Measurements from ENCODE around the gene PRDM2. TPM values are rescaled to one million over a fixed set of nuclear protein-coding genes. Genes with fewer than 3 reads are reported as not detected.
A peak's percentile ranks its signal among the peaks of the same experiment; 100 is the strongest.

Gene PRDM2
- total and polyA plus RNA-seq, 5 donors = 16.3 to 45.9 (median 38.4) TPM

DNA sequence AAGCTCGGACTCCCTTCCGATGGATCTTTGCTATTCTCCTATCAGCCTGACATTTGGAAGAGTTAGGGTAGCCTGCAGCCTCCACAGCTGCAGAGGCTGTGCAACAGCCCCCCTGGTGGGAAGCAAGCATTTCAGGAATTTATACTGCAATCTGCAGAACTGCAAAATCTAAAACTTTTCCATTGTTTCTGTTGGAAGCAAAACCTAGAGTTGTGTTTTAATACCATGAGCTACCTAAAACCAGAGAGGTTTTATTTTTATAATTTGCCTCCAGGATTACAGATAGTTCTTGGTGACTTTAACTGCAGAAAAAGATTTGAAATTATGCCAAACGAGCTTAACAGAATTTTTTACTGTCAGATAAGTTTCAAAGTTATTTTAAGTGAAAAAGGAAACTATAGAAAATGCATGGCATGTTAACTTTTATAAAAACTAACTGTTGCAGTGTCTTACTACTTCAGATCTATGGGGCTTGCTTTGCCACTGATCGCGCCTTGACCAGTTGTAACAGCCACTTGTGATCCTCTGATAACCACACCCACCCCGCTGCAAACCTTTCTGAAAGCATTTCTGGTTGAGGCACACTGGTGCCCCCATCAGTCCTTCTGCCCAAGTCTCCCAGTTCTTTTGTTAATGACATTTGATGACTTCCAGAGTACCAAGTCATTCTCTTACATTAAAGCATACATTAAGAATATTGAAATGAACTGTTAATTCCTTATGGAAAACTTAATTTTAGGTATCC lies 64.8 kb downstream of the PRDM2 start:
- Histone ChIP-seq H3K27ac (ENCODE audit: low read length) (no peak overlapping the region), H3K4me1 (ENCODE audit: control insufficient read depth, insufficient read depth, low read length) (peaks cover 22% of the 10 kb centered on the region), H3K27me3 (ENCODE audit: control insufficient read depth, insufficient read depth) (no peaks in the 10 kb centered on the region), H3K9me3 (ENCODE audit: control insufficient read depth, low read length) (no peaks in the 10 kb centered on the region), H3K4me3 (ENCODE audit: low read length) (no peak overlapping the region)
- ATAC-seq (peak in 1 of 2 donors; percentile 29), DNase-seq (no peak)
- 33% methylated on average over 6 of the region's 6 CpGs for WGBS
- intact Hi-C loops (cut with DNase I) = no loop called here

GRCh38 chr1:13766592-13767564 lies 66.9 kb downstream of the PRDM2 start:
- ATAC-seq (no peak), DNase-seq (no peak)
- Histone ChIP-seq H3K27ac (ENCODE audit: low read length) (no peak overlapping the region), H3K4me1 (ENCODE audit: control insufficient read depth, insufficient read depth, low read length) (peaks cover 20% of the 10 kb centered on the region), H3K27me3 (ENCODE audit: control insufficient read depth, insufficient read depth) (no peaks in the 10 kb centered on the region), H3K4me3 (ENCODE audit: low read length) (no peak overlapping the region), H3K9me3 (ENCODE audit: control insufficient read depth, low read length) (no peaks in the 10 kb centered on the region)
- intact Hi-C loops (cut with DNase I) = no loop called here
- WGBS = 94% methylated on average over 9 of the region's 9 CpGs

DNA sequence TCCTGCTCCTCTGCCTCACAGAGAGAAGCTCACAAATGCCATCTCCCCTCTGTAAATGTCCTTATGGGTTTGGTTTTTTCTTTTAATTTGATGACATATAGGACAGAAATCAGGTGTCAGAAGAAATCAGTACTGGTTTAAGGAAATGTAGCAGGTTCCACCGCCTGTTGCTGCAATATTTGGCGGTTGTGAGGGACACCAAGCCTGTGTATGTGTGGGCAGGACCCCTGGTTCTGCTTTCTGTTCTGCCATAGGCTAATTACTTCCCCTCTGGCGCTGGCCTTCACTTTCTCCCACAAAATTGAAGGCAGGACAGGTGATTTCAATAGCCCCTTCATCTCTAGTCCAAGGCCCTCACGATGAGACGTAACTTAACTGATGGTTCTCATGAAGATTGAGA lies 69.2 kb downstream of the PRDM2 start:
- H3K4me1 ChIP-seq (ENCODE audit: control insufficient read depth, insufficient read depth, low read length) = peaks cover 12% of the 10 kb centered on the region
- no peaks in the 10 kb centered on the region for H3K9me3 ChIP-seq (ENCODE audit: control insufficient read depth, low read length)
- intact Hi-C loops (cut with DNase I) = no loop called here
- ATAC-seq (no peak), DNase-seq (no peak)
- H3K4me3 ChIP-seq (ENCODE audit: low read length) = no peak overlapping the region
- H3K27me3 ChIP-seq (ENCODE audit: control insufficient read depth, insufficient read depth) = no peaks in the 10 kb centered on the region
- WGBS = 87% methylated on average over 5 of the region's 5 CpGs
- H3K27ac ChIP-seq (ENCODE audit: low read length) = no peak overlapping the region

DNA sequence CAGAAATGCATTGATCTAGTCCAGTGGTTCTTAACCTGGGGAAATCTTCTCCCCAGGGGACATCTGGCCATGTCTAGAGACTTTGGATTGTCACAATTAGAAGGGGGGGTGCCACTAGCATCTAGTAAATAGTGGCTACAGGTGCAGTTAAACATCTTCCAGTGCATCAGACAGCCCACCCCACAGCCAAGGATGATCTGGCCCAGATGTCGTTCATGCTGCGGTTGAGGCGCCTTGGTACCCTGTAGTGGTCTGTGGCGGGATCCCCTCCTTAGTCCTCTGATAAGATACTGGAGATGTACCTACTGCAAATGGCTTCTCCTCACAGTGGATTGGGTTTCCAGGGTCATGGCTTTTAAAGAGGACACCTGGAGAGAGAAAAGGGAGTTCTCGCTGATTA lies 69.8 kb downstream of the PRDM2 start:
- intact Hi-C loops (cut with DNase I) = no loop called here
- 97% methylated on average over 5 of the region's 5 CpGs for WGBS
- no peak for ATAC-seq
- Histone ChIP-seq H3K9me3 (ENCODE audit: control insufficient read depth, low read length) (no peaks in the 10 kb centered on the region), H3K27ac (ENCODE audit: low read length) (no peak overlapping the region), H3K4me1 (ENCODE audit: control insufficient read depth, insufficient read depth, low read length) (peaks cover 10% of the 10 kb centered on the region), H3K27me3 (ENCODE audit: control insufficient read depth, insufficient read depth) (no peaks in the 10 kb centered on the region), H3K4me3 (ENCODE audit: low read length) (no peak overlapping the region)
- no peak for DNase-seq

GRCh38 chr1:13770743-13771142 lies 70.8 kb downstream of the PRDM2 start:
- H3K27me3 ChIP-seq (ENCODE audit: control insufficient read depth, insufficient read depth) = no peaks in the 10 kb centered on the region
- no peak overlapping the region for H3K4me3 ChIP-seq (ENCODE audit: low read length)
- no peaks in the 10 kb centered on the region for H3K9me3 ChIP-seq (ENCODE audit: control insufficient read depth, low read length)
- no peak for DNase-seq
- intact Hi-C loops (cut with DNase I) = no loop called here
- H3K27ac ChIP-seq (ENCODE audit: low read length) = no peak overlapping the region
- 89% methylated on average over 3 of the region's 3 CpGs for WGBS
- peaks cover 10% of the 10 kb centered on the region for H3K4me1 ChIP-seq (ENCODE audit: control insufficient read depth, insufficient read depth, low read length)
- ATAC-seq = no peak

- no peaks in the 10 kb centered on the region for H3K27me3 ChIP-seq (ENCODE audit: control insufficient read depth, insufficient read depth)
- DNase-seq = no peak
- 81% methylated on average over 5 of the region's 5 CpGs for WGBS
- no peak overlapping the region for H3K4me3 ChIP-seq (ENCODE audit: low read length)
- peaks cover 7% of the 10 kb centered on the region for H3K4me1 ChIP-seq (ENCODE audit: control insufficient read depth, insufficient read depth, low read length)
- no peak overlapping the region for H3K27ac ChIP-seq (ENCODE audit: low read length)
- no peak for ATAC-seq
- no peaks in the 10 kb centered on the region for H3K9me3 ChIP-seq (ENCODE audit: control insufficient read depth, low read length)
- intact Hi-C loops (cut with DNase I) = no loop called here
Observed at GRCh38 chr1:13771745-13772144, 71.8 kb downstream of the PRDM2 start.

GRCh38 chr1:13772271-13772670 lies 72.3 kb downstream of the PRDM2 start:
- H3K9me3 ChIP-seq (ENCODE audit: control insufficient read depth, low read length) = no peaks in the 10 kb centered on the region
- H3K27me3 ChIP-seq (ENCODE audit: control insufficient read depth, insufficient read depth) = no peaks in the 10 kb centered on the region
- H3K27ac ChIP-seq (ENCODE audit: low read length) = no peak overlapping the region
- 75% methylated on average over 4 of the region's 4 CpGs for WGBS
- H3K4me3 ChIP-seq (ENCODE audit: low read length) = no peak overlapping the region
- peaks cover 7% of the 10 kb centered on the region for H3K4me1 ChIP-seq (ENCODE audit: control insufficient read depth, insufficient read depth, low read length)
- intact Hi-C loops (cut with DNase I) = no loop called here
- ATAC-seq (no peak), DNase-seq (no peak)

- no peaks in the 10 kb centered on the region for H3K9me3 ChIP-seq (ENCODE audit: control insufficient read depth, low read length)
- H3K27ac ChIP-seq (ENCODE audit: low read length) = no peak overlapping the region
- DNase-seq (no peak), ATAC-seq (no peak)
- peaks cover 5% of the 10 kb centered on the region for H3K4me1 ChIP-seq (ENCODE audit: control insufficient read depth, insufficient read depth, low read length)
- intact Hi-C loops (cut with DNase I) = no loop called here
- no peak overlapping the region for H3K4me3 ChIP-seq (ENCODE audit: low read length)
- no peaks in the 10 kb centered on the region for H3K27me3 ChIP-seq (ENCODE audit: control insufficient read depth, insufficient read depth)
- WGBS = 97% methylated on average over 2 of the region's 2 CpGs
Observed at GRCh38 chr1:13774121-13774520, 74.1 kb downstream of the PRDM2 start.

DNA sequence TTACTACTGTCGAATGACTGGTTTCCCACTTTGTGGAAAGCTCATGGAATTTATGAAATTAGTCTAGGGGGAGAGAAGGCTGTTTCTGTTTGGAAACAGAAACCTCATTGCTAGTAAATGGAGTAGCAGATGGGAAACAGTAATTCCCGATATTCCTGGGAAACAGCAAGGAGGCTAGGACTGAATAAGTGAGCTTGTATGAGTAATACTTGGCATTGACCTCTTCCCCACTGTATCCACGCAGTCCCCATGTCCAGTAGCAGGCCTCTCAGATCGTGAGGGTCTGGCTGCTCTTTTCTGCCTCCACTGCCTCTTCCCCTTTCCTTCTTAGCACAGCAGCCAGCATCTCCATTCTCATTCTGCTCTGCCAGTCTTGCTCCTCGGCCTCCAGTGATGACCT lies 75.5 kb downstream of the PRDM2 start:
- WGBS = 76% methylated on average over 5 of the region's 5 CpGs
- no peak overlapping the region for H3K27ac ChIP-seq (ENCODE audit: low read length)
- no peaks in the 10 kb centered on the region for H3K4me1 ChIP-seq (ENCODE audit: control insufficient read depth, insufficient read depth, low read length)
- no peak overlapping the region for H3K4me3 ChIP-seq (ENCODE audit: low read length)
- DNase-seq (no peak), ATAC-seq (no peak)
- no peaks in the 10 kb centered on the region for H3K27me3 ChIP-seq (ENCODE audit: control insufficient read depth, insufficient read depth)
- H3K9me3 ChIP-seq (ENCODE audit: control insufficient read depth, low read length) = no peaks in the 10 kb centered on the region
- intact Hi-C loops (cut with DNase I) = no loop called here

DNA sequence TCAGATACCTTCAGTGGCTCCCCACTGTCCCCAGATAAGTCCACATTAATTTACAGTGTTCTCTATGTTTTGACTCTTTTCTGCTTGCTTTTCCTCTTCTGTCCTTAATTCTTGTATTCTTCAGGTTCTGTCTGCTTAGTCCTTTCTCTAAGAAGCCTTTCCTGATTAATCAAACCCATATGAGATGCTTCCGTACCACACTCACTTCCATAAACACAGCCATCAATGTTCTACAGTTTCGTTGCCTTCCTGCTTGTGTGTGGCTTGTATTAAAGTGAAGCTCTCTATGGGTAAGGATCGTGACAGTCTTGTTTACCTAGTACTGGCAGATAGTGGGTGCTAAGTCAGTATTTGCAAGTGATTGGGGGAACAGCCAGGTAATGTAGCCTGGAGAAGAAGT lies 75.9 kb downstream of the PRDM2 start:
- Histone ChIP-seq H3K27me3 (ENCODE audit: control insufficient read depth, insufficient read depth) (no peaks in the 10 kb centered on the region), H3K9me3 (ENCODE audit: control insufficient read depth, low read length) (no peaks in the 10 kb centered on the region), H3K27ac (ENCODE audit: low read length) (no peak overlapping the region), H3K4me3 (ENCODE audit: low read length) (no peak overlapping the region), H3K4me1 (ENCODE audit: control insufficient read depth, insufficient read depth, low read length) (no peaks in the 10 kb centered on the region)
- intact Hi-C loops (cut with DNase I) = no loop called here
- ATAC-seq (no peak), DNase-seq (no peak)
- WGBS = 89% methylated on average over 3 of the region's 3 CpGs

DNA sequence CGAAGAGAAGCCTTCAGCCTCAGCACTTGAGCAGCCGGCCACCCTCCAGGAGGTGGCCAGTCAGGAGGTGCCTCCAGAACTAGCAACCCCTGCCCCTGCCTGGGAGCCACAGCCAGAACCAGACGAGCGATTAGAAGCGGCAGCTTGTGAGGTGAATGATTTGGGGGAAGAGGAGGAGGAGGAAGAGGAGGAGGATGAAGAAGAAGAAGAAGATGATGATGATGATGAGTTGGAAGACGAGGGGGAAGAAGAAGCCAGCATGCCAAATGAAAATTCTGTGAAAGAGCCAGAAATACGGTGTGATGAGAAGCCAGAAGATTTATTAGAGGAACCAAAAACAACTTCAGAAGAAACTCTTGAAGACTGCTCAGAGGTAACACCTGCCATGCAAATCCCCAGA lies 78.4 kb downstream of the PRDM2 start:
- Histone ChIP-seq H3K4me1 (ENCODE audit: control insufficient read depth, insufficient read depth, low read length) (no peaks in the 10 kb centered on the region), H3K27ac (ENCODE audit: low read length) (no peak overlapping the region), H3K9me3 (ENCODE audit: control insufficient read depth, low read length) (no peaks in the 10 kb centered on the region), H3K4me3 (ENCODE audit: low read length) (no peak overlapping the region), H3K27me3 (ENCODE audit: control insufficient read depth, insufficient read depth) (no peaks in the 10 kb centered on the region)
- intact Hi-C loops (cut with DNase I) = no loop called here
- no peak for ATAC-seq
- DNase-seq = no peak
- 95% methylated on average over 7 of the region's 7 CpGs for WGBS
